Measurements from ENCODE around the gene KEAP1.

DNA sequence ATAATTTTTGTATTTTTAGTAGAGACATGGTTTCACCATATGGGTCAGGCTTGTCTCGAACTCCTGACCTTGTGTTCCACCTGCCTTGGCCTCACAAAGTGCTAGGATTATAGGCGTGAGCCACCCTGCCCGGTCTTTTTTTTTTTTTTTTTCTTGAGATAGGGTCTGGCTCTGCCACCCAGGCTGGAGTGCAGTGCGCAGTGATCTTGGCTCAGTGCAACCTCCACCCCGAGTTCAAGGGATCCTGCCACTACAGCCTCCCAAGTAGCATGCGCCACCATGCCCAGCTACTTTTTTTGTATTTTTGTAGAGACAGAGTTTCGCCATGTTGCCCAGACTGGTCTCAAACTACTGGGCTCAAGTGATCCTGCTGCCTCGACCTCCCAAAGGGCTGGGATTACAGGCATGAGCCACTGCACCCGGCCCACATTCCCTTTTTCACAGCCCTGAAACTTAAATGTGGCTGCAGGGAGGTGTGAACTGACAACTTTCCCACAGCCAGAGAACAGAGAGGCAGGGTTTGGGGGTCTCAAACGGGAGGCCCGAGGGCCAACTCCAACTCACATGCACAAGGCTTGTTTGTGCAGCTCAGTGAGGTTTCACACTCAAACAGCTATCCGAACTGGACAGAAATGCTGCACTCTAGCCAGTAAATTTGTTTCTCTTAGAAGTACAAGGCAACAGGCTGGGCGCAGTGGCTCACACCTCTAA is 18.5 kb upstream of the KEAP1 start:
- TF ChIP-seq POLR2A (IDR thresholded peaks at IDR 0.05; ENCODE audit: low read length): no peak
- no peak for TF ChIP-seq GATA1 (IDR thresholded peaks at IDR 0.05; ENCODE audit: low read depth, low read length)
